Prostate gland (tissue), 2 donors: Measurements from ENCODE around the gene LY6G6C.
A peak's percentile ranks its signal among the peaks of the same experiment; 100 is the strongest.

Experiments used
- CTCF ChIP-seq, 4 experiments: fragments of 200-600 bp in 2 of 4; fragments of 450-650 bp in 2 of 4; sonication (generic) in 2 of 4; IDR thresholded peaks; 1 replicate in 3 of 4; 2 replicates in 1 of 4; pipeline ENCODE4 v1.5.1; 2016 to 2019; ENCODE audit warnings: antibody characterized with exemption in 4 of 4, mild to moderate bottlenecking in 2 of 4, moderate library complexity in 2 of 4
- POLR2A ChIP-seq: fragments of 450-650 bp; IDR thresholded peaks from one replicate; pipeline ENCODE4 v1.6.1; 2016; ENCODE audit warnings: antibody characterized with exemption, mild to moderate bottlenecking
- POLR2AphosphoS5 ChIP-seq: sonication (generic); formaldehyde crosslinking; IDR thresholded peaks from one replicate; pipeline ENCODE4 v1.6.1; 2017; ENCODE audit warnings: antibody characterized with exemption

GRCh38 chr6:31729979-31730630, 8.6 kb upstream of the LY6G6C start:
- TF ChIP-seq POLR2AphosphoS5 (peak; percentile 68), POLR2A (peak; percentile 69), CTCF (IDR thresholded peaks at IDR 0.05) (peak in 1 of 4 experiments; percentile 18)
